Prostate gland (tissue), 2 donors: ENCODE results near the gene VDAC1.

Experiments
- CTCF ChIP-seq, 4 experiments: fragments of 200-600 bp in 2 of 4; fragments of 450-650 bp in 2 of 4; sonication (generic) in 2 of 4; IDR thresholded peaks; 1 replicate in 3 of 4; 2 replicates in 1 of 4; pipeline ENCODE4 v1.5.1; 2016 to 2019; ENCODE audit warnings: antibody characterized with exemption in 4 of 4, mild to moderate bottlenecking in 2 of 4, moderate library complexity in 2 of 4
- POLR2A ChIP-seq: fragments of 450-650 bp; IDR thresholded peaks from one replicate; pipeline ENCODE4 v1.6.1; 2016; ENCODE audit warnings: antibody characterized with exemption, mild to moderate bottlenecking

- no peak for TF ChIP-seq CTCF (IDR thresholded peaks at IDR 0.05)
- no peak for TF ChIP-seq POLR2A
These were observed 3.9 kb downstream of the VDAC1 start for GRCh38 chr5:134000696-134001453.
